ENCODE data around the gene DLG2. TPM values are rescaled to one million over a fixed set of nuclear protein-coding genes. Genes with fewer than 3 reads are reported as not detected.

DLG2 gene
- total RNA-seq, 1 experiment from 2014 or later, result 0.20 TPM

DNA sequence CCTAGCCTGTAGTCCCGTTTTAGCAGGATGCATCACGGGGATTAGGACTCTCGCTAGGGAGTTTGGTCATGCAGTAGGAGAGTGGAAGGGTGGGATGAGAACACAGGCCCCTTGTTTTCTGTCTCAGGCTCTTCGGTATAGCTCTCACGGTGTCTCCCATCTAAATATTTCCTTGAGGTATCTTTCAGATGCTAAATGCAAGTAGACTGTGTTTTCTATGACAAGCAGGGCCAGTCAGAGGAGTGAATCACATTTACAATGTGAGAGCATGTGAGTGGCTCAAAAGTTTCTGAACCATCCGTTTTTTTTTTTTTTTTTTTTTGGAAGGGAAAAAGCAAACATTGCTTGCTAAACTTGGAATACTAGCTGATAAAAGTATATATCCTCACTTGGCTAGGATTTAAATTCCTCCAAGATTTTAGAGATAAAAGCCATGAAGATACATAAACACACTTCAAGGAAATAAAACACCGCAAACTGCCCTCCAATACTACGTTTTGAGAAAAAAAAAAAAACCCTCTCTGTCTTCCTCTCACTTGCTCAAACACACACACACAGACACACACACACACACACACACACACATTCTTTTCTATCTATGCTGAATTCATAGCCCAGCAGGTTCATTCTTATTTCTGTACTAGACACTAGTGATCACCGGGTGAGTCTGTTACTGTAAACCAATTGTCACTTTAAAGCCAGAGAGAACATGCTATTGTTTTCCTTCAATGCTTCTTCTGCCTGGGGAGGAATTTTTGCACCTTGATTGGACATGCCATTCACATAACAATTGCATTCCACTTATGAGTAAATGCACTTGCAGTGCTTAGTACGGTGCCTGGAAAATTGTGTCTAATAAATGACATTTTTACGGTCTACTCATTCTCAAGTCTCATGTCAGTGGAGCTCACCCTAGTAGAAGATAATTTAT, 2116.3 kb downstream of the DLG2 start:
- in situ Hi-C loops (cut with HindIII; ENCODE audit: low pct_unique_long_range_greater_than_20kb, low sequenced_read_pairs), result no loop called here
- no peak for DNase-seq (ENCODE audit: low read depth)

DNA sequence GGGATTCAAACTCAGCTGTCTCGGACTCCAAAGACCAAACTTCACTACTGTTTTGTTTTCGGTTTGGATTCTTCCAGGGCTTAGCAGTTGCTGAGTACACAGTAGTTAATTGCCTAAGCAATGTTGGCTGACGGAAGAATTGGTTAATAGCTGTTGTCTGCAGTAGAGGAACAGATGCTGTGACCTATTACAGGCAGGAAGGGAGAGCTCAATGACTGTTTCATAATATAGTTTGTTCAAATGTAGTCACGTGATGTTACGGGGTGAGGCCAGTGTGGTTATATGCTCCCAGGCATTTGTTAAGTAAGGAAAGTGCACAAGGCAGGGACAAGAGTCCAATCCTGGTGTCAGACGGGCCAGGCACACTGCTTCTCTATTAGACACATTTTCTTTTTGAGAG, 2118.3 kb downstream of the DLG2 start:
- in situ Hi-C loops (cut with HindIII; ENCODE audit: low pct_unique_long_range_greater_than_20kb, low sequenced_read_pairs), result no loop called here
- no peak for DNase-seq (ENCODE audit: low read depth)

DNA sequence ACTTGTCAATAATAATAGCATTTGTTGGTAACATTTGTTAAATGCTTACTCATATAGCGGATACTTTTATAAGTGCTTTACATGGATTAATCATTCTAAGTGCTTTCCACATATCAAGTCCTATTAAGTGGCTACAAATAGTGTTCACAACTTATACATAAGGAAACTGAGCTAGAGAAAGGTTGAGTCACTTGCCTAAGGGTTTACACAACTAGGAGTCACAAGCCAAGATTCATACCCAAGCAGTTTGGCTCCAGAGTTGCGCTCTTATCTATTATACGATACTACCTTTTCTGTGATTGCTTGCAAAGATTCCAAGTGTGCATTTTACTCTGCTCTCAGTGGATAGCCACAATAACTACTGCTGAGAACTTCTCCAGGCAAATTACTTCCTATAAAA, 2125.1 kb downstream of the DLG2 start:
- in situ Hi-C loops (cut with HindIII; ENCODE audit: low pct_unique_long_range_greater_than_20kb, low sequenced_read_pairs), result no loop called here
- no peak for DNase-seq (ENCODE audit: low read depth)

DNA sequence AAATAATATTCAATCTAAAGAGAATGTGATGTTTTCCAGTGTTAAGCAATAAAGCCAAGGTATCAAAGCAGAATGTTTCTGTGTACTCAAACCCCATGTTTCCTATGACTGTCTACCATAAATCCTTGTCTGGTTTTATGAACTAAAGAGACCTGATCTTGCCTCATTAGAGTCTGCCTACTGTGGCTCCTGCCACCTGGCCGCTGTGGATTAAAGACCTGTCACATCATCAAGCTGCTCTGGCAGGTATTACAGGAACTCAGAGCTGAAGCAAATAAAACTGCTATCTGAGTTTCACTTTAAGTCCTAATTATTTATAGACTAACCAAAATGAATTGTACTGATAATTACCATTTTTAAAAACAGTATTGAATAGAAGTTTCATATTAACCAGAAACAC, 2133.2 kb downstream of the DLG2 start:
- in situ Hi-C loops (cut with HindIII; ENCODE audit: low pct_unique_long_range_greater_than_20kb, low sequenced_read_pairs), result no loop called here

DNA sequence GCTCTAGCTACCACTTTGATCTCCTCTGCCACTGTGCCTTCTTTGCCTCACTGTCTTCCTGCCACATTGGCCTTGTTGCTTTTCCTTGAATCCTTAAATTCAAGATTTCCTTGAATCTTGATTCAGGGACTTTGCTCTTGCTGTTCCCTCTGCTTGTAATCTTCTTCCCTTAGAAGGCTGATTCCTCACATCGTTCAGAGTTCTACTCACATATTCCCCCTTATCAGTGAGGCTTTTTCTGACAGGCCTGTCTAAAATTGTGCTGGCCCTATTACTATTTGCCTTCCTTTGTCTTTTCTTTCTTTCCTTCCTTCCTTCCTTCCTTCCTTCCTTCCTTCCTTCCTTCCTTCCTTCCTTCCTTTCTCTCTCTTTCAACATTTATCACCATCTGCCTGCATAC, 2134.1 kb downstream of the DLG2 start:
- DNase-seq (ENCODE audit: low read depth), result no peak
- in situ Hi-C loops (cut with HindIII; ENCODE audit: low pct_unique_long_range_greater_than_20kb, low sequenced_read_pairs), result no loop called here

More for the DNA sequence above, 2133.2 kb downstream of the DLG2 start:
- no peak for DNase-seq (ENCODE audit: low read depth)

DNA sequence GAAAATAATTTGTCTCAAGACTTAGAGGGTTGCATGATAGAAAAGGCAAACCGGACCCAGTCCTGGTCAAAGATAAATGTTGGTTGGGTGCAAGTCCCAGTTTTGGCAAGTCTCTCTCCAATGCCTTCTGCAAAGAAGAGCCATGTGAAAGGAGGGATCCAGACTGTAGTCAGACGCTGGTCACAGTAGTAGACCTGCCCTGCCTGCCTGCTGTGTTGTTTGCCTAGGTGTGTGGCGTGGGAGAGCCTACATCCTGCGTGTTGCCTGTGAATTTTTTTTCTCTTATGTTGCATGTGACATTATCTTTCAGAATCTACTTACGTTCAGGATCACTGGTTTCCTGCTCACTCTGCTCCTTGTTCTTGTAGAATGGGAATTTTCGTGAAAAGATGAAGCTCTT, 2143.3 kb downstream of the DLG2 start:
- DNase-seq (ENCODE audit: low read depth), result no peak
- in situ Hi-C loops (cut with HindIII; ENCODE audit: low pct_unique_long_range_greater_than_20kb, low sequenced_read_pairs), result no loop called here

DNA sequence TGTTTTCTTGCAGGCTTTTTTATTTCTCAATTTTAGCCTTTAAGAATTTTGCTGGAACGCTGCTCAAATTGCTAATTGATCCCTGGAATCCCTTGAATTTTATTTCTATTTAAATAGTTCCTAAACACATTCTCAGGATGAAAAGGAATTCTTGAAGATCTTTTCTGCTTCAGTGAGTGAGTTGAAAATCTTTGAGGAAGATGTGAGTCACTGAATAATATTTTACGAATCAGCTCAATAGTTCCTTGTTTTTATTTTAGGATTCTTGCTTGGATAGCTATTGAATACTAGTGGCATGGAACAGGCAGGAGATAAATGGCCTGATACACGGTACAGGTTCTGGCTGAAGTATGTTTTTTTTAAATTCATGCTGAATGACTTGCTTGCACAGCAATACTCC, 2146.3 kb downstream of the DLG2 start:
- DNase-seq (ENCODE audit: low read depth), result peak; percentile 76
- in situ Hi-C loops (cut with HindIII; ENCODE audit: low pct_unique_long_range_greater_than_20kb, low sequenced_read_pairs), result no loop called here

DNA sequence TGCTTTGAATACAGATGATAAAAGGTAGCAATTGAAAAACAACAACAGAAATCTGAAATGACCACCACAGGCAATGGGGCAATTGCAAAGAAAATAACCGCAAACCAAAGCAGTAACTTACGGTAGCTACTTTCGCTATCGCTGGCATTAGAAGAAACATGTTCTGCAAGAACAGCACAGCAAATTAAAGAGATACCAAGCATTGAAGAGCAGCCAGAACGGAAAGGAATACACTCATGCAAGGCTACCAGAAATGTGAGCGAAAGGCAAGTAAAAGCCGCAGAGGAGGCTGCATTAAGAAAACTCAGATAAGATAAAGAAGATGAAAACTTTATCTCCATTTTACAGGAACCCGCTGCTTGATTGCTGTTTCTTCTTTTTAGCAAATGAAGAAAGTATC, 2146.9 kb downstream of the DLG2 start:
- in situ Hi-C loops (cut with HindIII; ENCODE audit: low pct_unique_long_range_greater_than_20kb, low sequenced_read_pairs), result no loop called here
- DNase-seq (ENCODE audit: low read depth), result peak; percentile 56

DNA sequence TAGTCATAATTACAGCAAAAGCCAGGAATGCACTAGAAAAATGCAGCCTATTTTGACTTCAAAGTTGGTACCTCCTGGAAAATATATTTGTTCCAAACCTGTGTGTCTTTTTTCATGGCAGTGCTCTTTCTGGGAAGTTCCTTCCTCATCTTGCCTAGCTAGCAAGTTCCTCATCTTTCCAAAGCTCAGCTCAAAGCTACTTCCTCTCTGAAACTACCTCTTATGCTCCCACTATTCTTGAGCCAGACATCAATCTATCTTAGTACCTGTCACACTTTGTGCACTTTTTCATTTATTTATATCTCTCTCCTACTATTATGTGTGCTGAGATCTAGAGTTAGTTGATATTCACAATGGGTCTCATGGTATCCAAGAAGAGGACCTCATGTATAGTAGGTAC, 2149.4 kb downstream of the DLG2 start:
- peak; percentile 50 for DNase-seq (ENCODE audit: low read depth)

DNA sequence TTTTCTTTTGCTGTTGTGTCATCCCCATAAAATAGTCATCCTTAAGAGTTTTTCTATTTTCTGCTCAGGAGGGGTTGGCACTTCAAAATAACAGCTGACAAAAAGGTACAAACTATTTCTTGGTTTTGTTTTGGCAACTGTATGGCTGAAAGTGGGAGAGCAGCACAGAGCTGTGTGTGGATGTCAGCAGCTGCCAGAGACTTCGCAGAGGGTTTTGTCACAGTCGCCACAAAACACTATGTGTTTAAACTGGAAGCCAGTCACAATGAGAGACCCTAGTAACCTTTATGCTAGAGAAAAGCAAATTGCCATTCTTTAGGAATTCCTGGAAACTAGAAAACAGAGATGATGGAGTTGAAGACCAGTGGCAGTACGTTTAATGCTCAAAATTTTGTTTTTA, 2151.4 kb downstream of the DLG2 start:
- in situ Hi-C loops (cut with HindIII; ENCODE audit: low pct_unique_long_range_greater_than_20kb, low sequenced_read_pairs), result no loop called here
- DNase-seq (ENCODE audit: low read depth), result no peak

More for the DNA sequence above, 2149.4 kb downstream of the DLG2 start:
- in situ Hi-C loops (cut with HindIII; ENCODE audit: low pct_unique_long_range_greater_than_20kb, low sequenced_read_pairs), result no loop called here

DNA sequence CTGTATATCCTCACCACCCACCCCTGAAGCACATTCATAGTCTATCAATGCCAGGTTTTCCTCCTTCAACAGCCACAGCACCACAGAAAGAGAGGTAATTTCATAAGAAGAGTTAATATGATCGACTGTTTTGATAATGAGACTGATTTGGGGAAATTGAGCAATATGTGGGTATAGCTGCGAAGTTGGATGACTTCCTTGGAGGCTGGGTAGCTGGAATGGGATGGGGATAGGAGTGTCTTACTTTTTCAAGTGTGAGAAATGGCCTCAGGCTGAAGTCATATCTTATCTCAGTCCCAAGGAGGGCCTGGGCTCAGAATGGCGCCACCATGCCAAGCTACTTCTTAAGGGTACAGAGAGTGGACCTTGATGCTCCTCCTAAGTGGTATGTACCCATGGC, 2153.4 kb downstream of the DLG2 start:
- in situ Hi-C loops (cut with HindIII; ENCODE audit: low pct_unique_long_range_greater_than_20kb, low sequenced_read_pairs), result no loop called here
- no peak for DNase-seq (ENCODE audit: low read depth)

DNA sequence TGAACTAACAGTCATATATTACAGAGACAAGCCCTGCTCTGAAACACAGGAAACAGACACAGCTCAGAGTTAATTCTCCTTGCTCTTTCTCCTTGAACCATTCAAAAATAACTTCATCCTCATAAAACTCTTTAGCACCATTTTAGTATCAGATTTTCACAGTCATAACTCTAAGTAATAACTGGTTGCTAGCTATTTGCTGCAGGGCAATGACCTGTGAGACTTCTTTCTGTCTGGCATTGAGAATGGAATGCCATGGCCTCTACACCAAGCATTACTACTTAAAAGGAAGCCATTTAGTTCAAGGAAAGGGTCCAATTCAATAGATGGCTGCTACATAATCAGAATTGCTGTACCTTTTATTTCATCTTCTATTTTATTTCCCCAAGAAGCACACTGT, 2154.3 kb downstream of the DLG2 start:
- DNase-seq (ENCODE audit: low read depth), result no peak
- in situ Hi-C loops (cut with HindIII; ENCODE audit: low pct_unique_long_range_greater_than_20kb, low sequenced_read_pairs), result no loop called here

DNA sequence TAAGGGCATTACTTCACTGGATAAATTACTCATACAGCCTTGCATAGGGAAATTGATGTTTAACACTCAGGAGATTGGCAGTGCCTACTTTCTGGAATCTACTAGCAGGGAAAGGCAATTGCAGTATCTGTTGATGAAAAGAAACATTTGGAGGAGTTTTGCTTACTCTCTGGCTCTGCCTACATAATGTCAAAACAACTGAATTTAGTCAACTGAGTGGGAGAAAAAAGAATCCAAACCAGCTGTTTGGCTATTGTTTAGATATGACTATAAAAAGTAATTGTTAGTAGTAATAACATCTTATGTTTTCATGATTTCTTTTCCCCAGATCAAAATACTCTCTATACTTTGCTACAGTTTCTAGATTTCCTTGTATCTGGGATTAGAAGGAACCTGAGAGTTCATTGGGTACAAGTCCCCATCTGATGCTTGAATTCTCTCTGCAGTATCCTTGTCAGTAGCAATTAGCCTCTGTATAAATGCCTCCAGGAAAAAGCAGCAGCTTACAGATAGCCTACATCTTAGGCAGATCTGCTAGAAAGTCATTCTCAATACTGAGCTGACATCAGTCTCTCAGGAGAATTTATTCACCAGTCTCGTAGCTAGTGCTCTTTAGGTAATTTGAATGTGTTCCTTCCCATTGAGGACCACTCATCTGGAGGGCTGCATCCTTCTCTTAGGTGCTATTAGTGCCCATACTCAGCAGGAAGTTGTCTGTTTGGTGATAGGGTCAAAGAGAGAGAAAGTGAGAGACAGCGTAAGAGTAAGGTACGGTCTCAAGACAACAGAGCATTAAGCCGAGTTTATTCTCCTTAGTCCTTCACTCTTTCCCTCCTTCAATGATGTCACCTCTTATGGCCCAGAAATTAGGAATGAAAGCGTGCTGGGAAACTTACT, 2155.1 kb downstream of the DLG2 start:
- no peak for DNase-seq (ENCODE audit: low read depth)
- in situ Hi-C loops (cut with HindIII; ENCODE audit: low pct_unique_long_range_greater_than_20kb, low sequenced_read_pairs), result no loop called here

DNA sequence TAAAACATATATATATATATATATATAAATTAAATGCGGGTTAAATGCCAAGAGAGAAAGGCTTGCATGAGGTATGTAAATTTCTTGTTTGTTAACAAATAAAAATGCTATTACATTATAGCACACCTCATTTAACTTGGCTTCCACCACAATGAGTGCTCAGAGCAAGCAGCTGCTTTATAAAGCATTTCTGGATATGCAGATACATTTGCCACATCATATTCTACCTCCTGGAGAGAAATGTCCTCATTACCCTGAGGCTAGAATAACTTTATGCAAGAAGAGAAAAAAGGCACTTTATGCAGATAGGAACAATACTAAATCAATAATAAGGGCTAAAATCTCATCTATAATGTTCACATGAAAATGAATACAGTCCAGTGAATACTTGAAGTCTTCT, 2159.3 kb downstream of the DLG2 start:
- in situ Hi-C loops (cut with HindIII; ENCODE audit: low pct_unique_long_range_greater_than_20kb, low sequenced_read_pairs), result no loop called here
- no peak for DNase-seq (ENCODE audit: low read depth)

DNA sequence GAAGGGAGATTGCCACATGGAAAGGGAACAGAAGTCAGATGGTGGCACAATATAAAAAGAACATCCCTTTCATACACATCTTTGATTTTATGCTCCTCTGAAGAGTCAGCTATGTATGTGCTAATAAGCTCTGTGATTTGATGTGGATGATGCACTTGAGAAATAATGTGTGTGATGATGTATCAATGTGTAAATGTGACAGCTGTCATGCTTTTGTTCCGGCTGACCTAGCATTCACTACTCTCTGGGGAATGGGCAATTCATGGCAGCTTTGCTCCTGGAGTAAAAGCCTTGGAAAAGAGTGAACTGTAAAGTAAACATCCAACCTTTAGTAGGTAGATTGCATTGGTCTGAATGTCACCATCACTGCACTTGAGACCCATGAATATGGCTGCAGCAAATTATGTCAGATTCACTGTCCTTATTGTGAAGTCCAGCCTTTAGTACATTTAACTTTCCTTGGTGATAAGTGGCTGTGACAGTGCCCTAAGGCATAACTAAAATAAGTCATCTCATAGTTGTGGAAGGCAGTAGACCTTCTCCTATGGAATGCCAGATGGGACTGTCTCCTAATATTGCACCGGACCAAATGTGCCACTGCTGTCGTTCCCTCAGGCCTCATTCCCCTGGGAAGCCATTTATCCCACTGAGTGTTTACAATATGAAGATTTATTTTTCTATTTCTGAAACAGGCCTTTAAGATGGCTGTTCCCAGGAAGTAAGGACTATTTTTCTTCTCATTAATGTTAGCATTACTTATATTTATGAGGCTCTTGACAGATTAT, 2162.8 kb downstream of the DLG2 start:
- DNase-seq (ENCODE audit: low read depth), result no peak
- in situ Hi-C loops (cut with HindIII; ENCODE audit: low pct_unique_long_range_greater_than_20kb, low sequenced_read_pairs), result no loop called here

DNA sequence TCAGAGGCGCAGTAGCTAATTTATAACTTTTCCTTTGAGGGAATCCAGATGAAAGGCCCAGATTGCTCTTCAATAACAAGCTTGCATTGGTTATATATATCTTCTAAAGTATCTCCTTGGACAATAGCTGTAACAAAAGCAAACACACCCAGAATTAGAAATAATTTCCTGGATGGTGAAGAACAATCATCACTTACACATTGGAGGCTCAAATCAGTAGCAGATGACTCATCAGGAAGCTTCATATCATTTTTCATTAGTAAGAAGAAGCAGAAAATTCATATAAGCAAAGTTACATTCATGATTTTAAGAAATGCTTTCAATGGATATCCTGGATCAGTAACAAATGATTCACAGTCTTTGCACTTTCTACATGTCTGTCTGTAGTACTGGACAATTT, 2167.3 kb downstream of the DLG2 start:
- in situ Hi-C loops (cut with HindIII; ENCODE audit: low pct_unique_long_range_greater_than_20kb, low sequenced_read_pairs), result no loop called here
- DNase-seq (ENCODE audit: low read depth), result no peak

DNA sequence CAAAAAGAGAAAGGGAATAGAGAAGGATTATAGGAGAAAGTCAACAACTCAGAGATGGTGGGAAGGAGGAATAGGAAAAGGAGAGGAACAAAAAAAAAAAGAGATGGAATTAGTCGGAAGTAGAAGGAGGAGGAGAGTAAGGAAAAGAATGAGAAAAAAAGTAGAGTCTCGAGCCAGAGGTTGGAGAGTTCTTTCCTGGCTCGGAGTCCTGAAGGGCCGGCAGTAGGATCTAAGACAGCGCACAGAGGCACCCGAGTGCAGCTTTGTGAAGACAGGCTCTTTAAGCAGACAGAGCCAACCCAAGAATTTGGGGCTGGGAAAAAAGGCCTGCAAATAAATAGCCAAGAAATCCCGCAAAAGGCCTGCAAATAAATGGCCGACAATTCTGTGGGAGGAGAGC, 2170.6 kb downstream of the DLG2 start:
- in situ Hi-C loops (cut with HindIII; ENCODE audit: low pct_unique_long_range_greater_than_20kb, low sequenced_read_pairs), result no loop called here
- no peak for DNase-seq (ENCODE audit: low read depth)

DNA sequence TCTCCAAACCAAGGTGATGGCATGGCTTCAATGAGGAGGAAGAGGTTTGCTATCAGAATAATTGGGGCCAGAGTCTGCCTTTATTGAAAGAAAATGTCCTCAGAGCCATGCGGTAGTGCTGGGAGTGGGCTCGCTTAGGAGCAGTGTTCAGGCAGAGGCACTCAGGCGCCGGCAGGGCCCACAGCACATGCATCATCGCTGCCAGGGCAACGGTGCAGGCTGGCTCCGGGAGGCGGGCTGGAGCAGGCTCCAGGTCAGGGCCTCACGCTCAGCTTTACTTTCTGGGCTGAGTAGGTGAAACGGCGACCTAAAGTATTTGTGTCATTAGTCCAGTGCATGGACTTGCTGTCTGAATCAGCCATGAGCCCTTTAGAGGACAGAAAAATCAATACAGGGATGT, 2171.1 kb downstream of the DLG2 start:
- DNase-seq (ENCODE audit: low read depth), result no peak
- in situ Hi-C loops (cut with HindIII; ENCODE audit: low pct_unique_long_range_greater_than_20kb, low sequenced_read_pairs), result no loop called here

DNA sequence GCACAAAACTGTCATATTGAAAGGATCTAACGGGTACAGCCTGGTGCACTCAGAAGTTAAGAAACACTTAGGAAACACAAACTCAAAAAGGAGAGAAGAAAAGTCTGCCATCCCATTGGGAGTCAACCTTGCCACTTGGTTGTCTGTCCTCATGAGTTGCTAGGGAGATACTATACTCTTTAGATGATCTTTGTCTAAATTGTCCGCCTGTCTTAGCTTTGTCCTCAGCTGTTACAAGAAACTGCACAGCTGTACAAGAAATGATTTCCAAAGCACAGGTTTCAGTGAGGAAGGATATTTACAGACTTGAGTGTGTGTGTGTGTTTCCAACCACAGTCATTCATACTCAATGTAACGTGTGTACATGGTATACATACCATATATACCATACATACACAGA, 2171.8 kb downstream of the DLG2 start:
- in situ Hi-C loops (cut with HindIII; ENCODE audit: low pct_unique_long_range_greater_than_20kb, low sequenced_read_pairs), result no loop called here
- DNase-seq (ENCODE audit: low read depth), result no peak
